Stimulated activated CD4-positive, alpha-beta T cell treated with anti-CD3 and anti-CD28 coated beads, Interleukin-12 subunit alpha, Interleukin-12 subunit beta, amount 100 ng/mL, for 48 hours (primary cell): ENCODE results near the gene USP24.
A peak's percentile ranks its signal among the peaks of the same experiment; 100 is the strongest.
"Not testable (repeated sequence)": the region's sequence is repeated elsewhere in the genome, so short reads cannot be mapped to it uniquely, and the experiment has no call there.

Experiments used
- DNase-seq, 3 donors: peaks; one replicate each; pipeline ENCODE4 v3.0.0-alpha.2; 2020; ENCODE audit warnings: low read depth in 2 of 3, low spot score in 1 of 3

The USP24 gene

GRCh38 chr1:55128418-55128995 is 86.7 kb downstream of the USP24 start:
- no peak for DNase-seq

- DNase-seq: peak in 1 of 3 donors; percentile 30
Observed at GRCh38 chr1:55127827-55128343, 87.3 kb downstream of the USP24 start.

GRCh38 chr1:55124470-55124869 is 90.7 kb downstream of the USP24 start:
- DNase-seq: no peak

GRCh38 chr1:55120538-55120937 is 94.6 kb downstream of the USP24 start:
- DNase-seq: no peak

GRCh38 chr1:55118651-55119329 is 96.4 kb downstream of the USP24 start:
- no peak for DNase-seq

- no peak for DNase-seq
Observed at GRCh38 chr1:55117941-55118340, 97.2 kb downstream of the USP24 start.

GRCh38 chr1:55109005-55109404 is 106.2 kb downstream of the USP24 start:
- not testable (repeated sequence) for DNase-seq

- no peak for DNase-seq
Observed at GRCh38 chr1:55107101-55107500, 108.1 kb downstream of the USP24 start.

GRCh38 chr1:55103891-55104290 is 111.3 kb downstream of the USP24 start:
- DNase-seq: no peak

GRCh38 chr1:55095095-55095494 is 120.1 kb downstream of the USP24 start:
- DNase-seq: no peak

GRCh38 chr1:55092475-55092874 is 122.7 kb downstream of the USP24 start:
- no peak for DNase-seq

- DNase-seq: no peak
Observed at GRCh38 chr1:55089683-55090082, 125.5 kb downstream of the USP24 start.

GRCh38 chr1:55088413-55088812 is 126.8 kb downstream of the USP24 start:
- no peak for DNase-seq

GRCh38 chr1:55087439-55087838 is 127.7 kb downstream of the USP24 start:
- DNase-seq: no peak

GRCh38 chr1:55084257-55084656 is 130.9 kb downstream of the USP24 start:
- no peak for DNase-seq

- no peak for DNase-seq
Observed at GRCh38 chr1:55081905-55082296, 133.3 kb downstream of the USP24 start.

GRCh38 chr1:55081188-55081904 is 133.8 kb downstream of the USP24 start:
- no peak for DNase-seq

GRCh38 chr1:55079651-55080050 is 135.5 kb downstream of the USP24 start:
- DNase-seq: no peak

GRCh38 chr1:55078470-55078869 is 136.7 kb downstream of the USP24 start:
- DNase-seq: no peak

- no peak for DNase-seq
Observed at GRCh38 chr1:55076356-55076755, 138.8 kb downstream of the USP24 start.

- no peak for DNase-seq
Observed at GRCh38 chr1:55074455-55074854, 140.7 kb downstream of the USP24 start.
